T-helper 22 cell (primary cell): Measurements from ENCODE around the gene TRDN.
"Not testable (repeated sequence)": the region's sequence is repeated elsewhere in the genome, so short reads cannot be mapped to it uniquely, and the experiment has no call there.

Experiments
- DNase-seq: peaks from one replicate; pipeline ENCODE4 v3.0.0-alpha.2; 2020; ENCODE audit warnings: low read depth

The TRDN gene

DNA sequence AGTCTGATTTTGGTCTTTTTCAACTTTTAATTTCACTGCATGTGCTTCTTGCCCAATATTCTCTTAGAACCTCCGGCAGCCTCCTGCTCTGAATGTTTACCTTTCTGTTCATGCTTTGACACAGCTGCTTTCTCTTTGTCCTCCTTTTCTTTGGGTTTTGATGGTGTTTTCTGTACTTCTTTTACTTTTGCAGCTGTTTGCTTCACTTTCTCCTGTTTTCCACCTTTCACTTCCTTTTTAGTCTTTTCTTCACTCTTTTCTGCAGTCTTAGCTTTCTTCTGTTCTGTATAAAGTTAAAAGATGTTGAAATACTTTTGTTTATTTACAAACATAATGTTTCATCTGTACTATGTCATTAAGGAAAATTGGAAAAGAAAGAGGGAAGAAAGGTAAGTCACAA, 133.1 kb downstream of the TRDN start:
- no peak for DNase-seq

DNA sequence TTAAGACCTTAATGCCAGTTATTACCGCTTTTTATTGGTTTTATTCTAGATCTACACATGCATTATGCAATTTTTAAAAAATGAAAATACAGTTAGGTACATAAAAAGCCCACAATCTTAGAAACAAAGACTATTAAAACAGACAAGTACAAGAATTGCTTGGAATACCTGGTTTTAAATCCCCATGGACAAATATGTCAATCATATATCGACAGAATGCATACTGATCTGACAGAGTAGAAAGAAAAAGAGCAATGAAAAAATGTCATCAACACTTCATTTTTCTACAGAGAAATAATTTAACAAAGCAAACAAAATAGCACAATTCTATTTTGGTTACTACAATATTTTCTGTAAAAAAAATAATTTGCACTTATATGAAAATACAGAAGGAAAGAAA, 139.7 kb downstream of the TRDN start:
- DNase-seq: no peak

DNA sequence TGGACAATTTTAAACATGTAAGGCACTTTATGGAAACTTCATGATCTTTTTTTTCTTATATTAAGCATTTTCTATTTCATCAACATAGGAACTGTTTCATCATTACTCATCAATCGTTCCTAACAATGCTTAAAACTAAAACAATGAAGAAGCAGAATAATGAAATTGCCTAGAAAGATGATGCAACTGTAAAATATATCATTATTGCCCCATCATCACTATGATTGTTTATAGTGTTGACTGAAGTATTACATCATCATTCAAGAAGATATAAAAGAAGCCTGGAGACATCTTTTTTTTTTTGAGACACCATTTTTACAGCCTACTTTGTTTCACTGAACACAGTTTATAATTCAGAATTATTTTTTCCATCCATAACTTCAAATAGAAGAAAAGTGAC, 147.2 kb downstream of the TRDN start:
- no peak for DNase-seq

DNA sequence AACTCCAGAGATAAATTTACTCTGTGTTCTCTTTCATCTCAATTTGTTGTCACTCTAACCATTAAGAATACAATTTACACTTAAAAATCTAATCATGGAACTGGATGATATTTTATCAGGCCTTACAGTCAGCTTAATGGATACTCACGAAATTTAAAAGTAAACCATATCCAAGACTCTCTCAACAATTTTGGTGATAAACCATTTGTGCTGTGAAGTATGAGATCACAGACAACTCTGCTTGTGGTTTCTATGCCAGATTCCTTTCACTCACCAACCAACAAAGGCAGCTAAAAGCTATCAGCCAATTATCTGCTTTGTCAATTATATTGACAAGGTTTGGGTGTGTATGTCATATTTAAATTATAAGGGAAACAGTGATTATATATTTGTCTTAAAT, 155.8 kb downstream of the TRDN start:
- no peak for DNase-seq

DNA sequence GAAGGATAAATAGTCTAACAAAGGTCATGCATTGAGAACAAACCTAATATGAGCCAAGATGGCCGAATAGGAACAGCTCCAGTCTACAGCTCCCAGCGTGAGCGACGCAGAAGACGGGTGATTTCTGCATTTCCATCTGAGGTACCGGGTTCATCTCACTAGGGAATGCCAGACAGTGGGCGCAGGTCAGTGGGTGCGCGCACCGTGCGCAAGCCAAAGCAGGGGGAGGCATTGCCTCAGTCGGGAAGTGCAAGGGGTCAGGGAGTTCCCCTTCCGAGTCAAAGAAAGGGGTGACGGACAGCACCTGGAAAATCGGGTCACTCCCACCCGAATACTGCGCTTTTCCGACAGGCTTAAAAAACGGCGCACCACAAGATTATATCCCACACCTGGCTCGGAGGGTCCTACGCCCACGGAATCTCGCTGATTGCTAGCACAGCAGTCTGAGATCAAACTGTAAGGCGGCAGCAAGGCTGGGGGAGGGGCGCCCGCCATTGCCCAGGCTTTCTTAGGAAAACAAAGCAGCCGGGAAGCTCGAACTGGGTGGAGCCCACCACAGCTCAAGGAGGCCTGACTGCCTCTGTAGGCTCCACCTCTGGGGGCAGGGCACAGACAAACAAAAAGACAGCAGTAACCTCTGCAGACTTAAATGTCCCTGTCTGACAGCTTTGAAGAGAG, 164.6 kb downstream of the TRDN start:
- not testable (repeated sequence) for DNase-seq

DNA sequence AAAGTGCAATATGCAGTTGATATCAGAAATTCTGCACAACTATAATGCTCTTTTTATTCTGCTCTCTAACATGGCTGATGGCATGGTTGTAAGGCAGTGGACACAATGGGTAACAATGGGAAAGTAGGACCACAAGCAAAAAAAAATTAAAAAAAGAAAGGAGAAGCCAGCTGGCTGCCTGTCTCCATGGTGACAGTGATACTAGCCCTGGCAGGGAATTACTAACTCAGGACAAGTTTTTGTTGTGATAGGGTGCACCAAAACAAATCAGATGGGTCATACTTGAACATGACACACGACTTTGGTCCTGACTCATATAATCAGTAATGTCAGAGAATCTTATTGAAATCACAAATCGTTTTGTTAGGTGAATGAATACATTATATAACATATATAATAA, 169.4 kb downstream of the TRDN start:
- DNase-seq: no peak

DNA sequence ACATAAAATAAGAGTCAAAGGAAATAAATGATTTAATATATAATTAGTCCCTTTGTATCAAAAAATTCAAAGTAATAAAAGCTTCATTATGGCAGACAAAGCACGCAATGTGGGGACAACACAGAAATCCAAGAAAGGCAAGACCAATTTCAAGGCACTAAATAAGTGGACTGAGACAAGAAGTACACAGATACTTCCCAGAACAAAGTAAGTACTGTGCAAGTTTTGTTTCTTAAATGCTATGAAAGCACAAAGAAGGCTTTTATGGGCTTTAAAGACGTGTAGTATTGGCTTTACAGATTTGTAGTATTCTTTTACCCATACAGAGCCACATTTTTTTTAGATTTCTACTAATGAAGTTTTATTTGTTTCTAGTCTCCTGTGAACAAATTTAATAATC, 174.6 kb downstream of the TRDN start:
- no peak for DNase-seq

DNA sequence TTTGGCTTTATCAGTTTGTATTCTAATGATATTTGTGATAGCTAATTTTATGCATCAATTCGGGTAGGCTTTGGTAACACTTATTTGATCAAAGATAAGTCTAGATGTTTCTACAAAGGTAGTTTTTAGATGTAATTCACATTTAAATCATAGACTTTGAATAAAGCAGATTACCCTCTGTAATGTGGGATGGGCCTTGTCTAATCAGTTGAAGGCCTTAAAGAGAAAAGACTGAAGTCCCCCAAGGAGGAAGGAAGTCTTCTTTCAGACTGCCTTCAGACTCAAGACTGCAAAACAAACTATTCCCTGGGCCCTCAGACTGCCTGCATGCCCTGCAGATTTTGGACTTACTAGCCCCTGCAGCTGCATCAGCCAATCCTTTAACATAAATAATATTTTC, 178.5 kb downstream of the TRDN start:
- DNase-seq: no peak

DNA sequence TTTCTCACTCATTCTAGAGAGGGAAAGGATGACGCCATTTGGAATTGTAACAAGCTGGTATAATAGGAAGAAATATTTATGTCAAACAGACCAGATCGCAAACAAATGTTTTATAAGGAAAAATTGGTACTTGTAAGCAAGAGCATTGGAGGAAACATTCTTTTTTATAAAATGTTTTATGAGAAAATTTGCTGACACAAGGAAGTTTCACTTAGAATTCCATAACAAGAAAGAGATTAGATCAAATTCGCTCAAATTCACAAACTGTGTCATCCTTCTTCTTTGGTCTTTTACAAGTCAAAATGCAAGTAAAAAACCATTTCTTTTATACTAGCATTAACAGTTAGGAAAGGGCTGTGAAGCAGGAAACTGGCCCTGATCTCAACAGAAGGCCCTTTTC, 179.9 kb downstream of the TRDN start:
- no peak for DNase-seq

DNA sequence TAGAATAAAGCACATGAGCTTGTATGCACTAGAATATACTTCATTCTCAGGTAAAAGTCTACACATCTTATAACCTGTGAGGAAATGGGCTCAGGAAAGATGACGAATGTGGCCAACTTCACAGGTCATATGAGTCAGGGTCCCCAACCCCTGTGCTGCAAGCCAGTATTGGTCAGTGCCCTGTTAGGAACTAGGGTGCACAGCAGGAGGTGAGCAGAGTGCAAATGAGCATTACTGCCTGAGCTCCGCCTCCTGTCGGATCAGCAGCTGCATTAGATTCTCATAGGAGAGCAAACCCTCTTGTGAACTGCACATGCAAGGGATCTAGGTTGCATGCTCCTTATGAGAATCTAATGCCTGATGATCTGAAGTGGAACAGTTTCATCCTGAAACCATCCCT, 182.3 kb downstream of the TRDN start:
- DNase-seq: no peak

DNA sequence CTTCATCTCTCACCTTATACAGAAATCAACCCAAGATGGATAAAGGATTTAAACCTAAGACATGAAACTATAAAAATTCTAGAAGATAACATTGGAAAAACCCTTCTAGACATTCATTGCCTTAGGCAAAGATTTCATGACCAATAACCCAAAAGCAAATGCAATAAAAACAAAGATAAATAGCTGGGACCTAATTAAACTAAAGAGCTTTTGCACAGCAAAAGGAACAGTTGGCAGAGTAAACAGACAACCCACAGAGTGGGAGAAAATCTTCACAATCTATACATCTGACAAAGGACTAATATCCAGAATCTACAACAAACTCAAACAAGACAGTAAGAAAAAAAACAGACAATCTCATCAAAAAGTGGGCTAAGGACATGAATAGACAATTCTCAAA, 183.7 kb downstream of the TRDN start:
- DNase-seq: not testable (repeated sequence)

DNA sequence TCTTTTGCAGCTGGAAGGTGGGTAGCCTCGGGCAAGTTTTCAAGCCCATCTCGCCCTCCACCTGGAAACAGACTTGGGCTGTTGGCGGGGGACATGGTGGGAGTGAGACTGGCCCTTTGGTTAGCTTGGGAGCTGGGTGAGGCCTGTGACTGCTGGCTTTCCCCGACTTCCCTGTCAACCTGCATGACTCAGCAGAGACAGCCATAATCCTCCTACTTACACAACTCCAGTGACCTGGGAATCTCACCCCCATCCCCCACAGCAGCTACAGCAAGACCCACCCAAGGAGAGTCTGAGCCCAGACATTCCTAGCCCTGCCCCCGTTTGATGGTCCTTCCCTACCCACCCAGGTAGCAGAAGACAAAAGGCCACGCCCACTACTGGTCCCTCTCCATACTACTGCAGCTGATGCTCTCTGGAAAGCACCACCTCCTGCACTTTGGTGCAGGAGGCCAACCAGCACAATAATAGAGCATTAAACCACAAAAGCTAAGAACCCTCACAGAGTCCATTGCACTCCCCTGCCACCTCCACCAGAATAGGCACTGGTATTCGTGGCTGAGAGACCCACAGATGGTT, 188.4 kb downstream of the TRDN start:
- no peak for DNase-seq

DNA sequence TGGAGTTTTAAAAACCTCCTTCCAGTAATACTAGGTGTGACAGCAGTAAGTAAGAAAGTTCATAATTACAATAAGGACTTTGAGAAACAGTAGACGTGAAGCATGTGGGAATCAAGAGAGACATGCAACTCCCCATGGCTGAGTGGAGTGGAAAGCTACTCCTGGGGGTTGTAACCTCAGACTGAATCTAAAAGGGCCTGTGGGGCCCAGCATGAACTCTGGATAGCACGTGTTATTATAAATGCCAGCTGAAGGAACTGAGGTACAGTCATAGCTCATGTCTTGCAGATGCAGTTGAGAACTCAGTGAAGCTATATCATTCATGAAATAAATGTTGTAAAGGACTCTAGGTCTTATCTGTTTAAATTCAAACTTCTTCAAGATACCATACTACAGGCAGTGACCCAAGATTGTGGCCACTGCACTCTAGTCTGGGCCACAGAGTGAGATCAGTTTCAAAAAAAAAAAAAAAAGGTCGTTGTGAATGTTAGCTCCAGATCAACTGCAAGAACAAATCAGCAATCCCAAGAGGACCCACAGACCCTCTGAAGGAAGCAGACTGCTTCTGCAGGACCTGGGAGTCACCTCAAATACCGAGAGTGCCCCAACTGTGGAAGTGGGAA, 189.3 kb downstream of the TRDN start:
- DNase-seq: no peak

DNA sequence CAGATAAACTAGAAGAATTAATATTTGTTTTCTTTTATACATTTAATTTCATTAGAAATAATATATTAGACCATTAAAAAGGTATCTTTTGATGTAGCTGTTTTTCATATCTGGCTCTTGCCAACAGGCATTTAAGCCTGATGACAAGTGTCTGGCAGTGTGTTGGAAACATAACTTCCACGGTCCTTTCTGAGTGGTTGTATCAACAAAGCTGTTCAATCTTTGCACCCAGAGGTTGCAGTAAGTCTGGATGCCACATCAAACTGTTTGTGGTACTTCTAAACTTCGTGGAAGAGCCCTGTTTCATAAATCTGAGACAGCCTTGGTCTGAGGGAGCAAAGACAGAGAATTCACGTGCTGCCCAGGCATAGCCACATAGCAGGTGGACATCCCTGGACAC, 197.4 kb downstream of the TRDN start:
- DNase-seq: no peak

DNA sequence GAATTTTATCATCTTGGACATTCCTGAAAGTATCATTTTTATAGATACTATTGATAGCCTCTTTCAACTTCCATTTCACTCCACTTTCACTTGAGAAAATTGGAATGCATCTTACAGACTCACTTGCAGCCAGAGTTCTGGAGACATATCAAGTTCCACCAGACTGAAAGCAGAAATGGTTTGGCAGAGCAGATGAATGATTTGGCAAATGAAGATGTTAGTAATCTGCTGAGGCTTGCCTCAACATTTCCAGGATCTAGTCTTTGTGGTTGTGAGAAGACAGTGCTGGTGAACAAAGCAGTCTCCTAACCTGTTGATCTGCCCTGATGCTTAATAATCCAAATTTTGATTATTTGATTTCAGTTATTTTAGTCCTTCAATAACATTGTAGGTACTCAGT, 202.6 kb downstream of the TRDN start:
- DNase-seq: no peak

DNA sequence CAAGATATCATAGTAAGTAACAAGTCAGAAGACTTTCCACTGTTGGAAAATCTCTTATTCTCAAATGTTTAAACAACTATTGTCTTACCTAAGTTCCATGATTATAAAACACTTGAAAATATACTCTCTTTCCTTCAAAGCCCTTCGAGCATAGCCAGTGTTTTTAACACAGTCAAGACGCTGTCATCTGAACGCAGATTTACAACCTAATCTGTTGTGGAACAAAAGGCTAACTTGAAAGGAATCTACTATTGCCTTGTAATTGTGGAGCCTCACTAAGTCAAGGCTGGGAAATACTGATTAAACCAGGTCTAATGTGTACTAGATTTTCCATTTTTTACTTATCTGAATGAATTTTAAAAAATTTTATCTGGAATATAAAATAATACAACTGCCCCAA, 205.8 kb downstream of the TRDN start:
- no peak for DNase-seq

DNA sequence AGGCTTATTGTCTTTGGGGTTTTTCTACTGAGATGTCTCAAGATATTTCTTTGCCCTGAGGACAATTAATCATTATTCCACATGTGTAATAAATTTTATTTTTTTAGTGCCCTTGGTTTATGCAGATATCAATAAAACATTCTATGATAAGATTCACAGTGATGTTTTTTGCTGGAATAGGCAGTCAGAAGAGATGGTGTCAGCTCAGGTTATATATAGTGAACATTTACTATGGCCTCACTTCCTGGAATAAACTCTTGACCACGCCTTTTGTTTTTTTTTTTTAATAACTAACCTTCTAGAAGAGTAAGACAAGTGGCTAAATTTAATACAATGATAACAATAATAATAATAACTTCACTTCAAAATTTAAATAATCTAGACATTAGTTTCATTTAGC, 209.7 kb downstream of the TRDN start:
- no peak for DNase-seq

DNA sequence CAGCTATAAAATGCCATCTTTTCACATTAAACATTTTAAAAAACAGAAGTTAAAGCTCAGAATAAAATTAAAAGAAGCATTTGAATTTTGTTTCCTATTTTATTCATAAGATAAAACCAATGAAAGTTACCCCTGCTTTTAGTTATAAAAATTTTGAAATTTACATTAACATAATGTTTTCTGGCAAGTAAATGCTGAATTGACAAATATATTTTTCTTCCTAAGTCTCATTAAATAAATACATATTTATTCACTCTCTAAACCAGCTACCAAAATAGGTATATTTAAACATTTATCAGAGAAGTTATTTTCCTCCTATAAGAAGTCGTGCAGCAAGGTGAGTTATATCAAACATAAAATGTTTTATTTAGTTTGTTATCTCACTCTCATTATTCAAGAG, 213.6 kb downstream of the TRDN start:
- no peak for DNase-seq

DNA sequence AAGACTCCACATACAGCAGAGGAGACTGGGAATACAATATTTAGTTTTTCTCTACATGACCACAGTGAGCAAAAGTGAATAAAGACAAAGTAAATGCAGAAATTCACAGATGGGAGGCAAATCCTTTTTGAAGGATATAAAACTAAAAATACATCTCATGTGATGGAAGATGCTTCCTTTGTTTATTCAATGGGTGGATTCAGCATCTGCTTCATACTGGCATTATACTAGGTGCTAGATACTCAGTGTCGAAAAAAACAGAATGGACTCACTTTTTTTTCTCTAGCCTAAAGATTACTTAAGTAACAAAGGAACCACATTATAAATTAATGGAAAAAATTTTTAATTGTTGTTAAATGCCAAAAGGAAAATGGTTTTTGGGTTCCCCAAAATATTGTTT, 216.2 kb downstream of the TRDN start:
- DNase-seq: no peak

DNA sequence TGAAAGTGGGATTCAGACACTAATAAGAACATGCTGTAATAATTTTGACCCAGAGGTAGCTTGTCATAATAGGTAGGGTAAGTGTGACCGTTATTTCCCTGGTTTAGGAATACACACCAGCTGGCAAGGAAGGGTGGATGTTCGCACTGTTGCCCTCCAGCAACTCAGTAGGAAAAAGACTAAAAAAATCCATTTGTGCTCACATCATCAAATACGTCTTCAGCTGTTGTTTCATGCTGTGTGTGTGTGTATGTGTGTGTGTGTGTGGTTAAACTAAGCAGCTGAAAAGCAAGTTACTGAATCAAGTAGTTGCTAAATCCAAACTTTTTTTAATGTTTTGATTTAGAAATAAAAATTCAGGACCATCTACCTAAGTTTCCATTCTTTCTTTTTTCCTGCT, 218.7 kb downstream of the TRDN start:
- no peak for DNase-seq

DNA sequence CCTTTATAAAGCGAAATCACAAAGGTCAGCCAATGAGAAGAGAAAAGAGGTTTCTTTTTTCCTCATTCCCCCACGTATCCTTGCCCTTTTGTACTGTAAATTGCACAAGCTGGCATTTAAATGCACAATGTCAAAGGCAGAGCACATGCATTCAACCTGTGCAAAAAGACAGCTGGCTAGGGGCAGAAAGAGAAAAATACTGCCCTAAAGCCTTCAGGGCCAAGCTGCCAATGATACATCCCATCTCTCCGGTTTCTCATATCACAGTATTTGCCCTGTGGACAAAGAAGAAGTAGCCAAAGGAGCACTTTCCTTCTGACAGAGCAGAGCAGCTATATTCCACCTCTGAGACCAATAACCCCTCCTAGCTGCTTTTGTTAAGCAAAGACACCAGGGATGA, 219.2 kb downstream of the TRDN start:
- DNase-seq: no peak

DNA sequence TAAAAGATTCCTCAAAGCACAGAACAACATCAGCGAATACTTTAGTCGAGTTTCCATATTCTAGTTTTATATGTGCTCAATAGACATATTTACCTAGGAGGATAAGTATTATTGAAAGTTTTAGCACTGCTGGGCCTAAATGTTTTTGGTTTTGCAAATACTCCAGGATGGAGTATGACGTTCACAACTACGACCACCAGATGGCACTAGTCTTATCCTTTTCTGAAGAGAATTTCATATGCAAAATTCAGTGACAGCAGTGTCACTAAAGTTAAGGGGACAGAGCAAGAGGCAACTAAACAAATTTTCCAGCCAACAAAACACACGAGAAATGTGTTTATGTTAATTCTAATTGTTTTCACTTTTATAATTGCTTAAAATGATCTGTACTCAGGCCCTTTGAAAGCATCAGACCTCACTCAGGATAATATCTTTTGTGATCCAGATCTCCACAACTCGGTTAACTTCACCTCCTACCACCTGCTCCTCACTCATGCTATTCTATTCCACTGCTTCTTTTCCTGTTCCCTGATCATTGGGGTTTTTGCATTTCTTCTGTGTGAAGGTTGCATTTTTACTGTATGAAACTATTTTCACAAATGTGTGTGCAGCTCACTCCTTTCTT, 220.8 kb downstream of the TRDN start:
- DNase-seq: no peak

DNA sequence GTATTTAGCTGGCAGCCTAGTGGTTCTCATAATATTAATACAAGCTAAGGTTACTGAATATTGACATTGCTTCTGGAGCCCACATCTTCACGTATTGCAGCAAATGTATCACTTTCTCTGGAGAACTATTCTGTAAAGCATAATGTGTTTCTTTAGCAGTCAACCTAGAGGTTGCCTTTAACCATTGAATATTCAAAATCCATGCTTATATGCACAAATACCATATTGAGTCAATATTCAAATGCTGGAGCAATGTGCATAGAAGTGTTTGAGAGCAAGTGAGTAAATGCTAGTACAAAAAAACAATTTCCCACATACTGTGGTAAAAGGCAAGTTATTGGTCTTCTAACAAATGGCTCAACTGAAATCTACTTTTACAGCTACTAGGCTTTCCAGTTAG, 231.8 kb downstream of the TRDN start:
- no peak for DNase-seq

DNA sequence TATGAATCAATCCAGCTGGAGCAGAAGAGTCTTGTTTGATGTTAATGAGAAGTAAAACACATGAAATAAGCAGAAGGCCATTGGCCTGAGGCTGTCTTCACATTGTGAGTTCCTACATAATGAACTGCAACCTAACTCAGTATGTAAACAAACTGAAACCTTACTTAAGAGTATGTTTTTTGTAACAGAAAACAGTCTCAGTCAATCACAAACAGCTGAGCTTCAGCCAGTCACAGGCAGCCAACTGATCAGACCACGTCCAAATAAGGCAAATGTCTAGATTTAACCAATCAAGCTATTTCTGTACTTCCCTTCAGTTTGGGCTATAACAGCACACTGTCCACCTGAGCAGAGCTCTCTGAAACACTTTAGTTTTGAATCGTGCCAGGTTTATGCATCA, 234.7 kb downstream of the TRDN start:
- DNase-seq: no peak
